Measurements from ENCODE around the gene WNT9B. TPM values are rescaled to one million over a fixed set of nuclear protein-coding genes. Genes with fewer than 3 reads are reported as not detected.
A peak's percentile ranks its signal among the peaks of the same experiment; 100 is the strongest.

Gene WNT9B
- total and polyA plus RNA-seq, 4 experiments from 2014 or later, result not detected

- Mint-ChIP-seq H3K4me1 (no peaks in the 10 kb centered on the region), H3K27me3 (peaks cover 5 to 17% of the 10 kb centered on the region in 2 donors), H3K36me3 (no peaks in the 10 kb centered on the region), H3K4me3 (no peak overlapping the region), H3K27ac (no peak overlapping the region), H3K9me3 (no peaks in the 10 kb centered on the region)
- no peaks in the 10 kb centered on the region for H3K9me3 ChIP-seq (ENCODE audit: control insufficient read depth in 1 of 2, low read length in 2 of 2)
- H3K4me1 ChIP-seq (ENCODE audit: insufficient read depth, low read length), result no peaks in the 10 kb centered on the region
- CTCF ChIA-PET (ENCODE audit: partially characterized antibody), result interaction anchor here (0.7 kb wide), 1 partner anchor 72 kb away, joined by 4 read pairs; no protein-coding TSS in a partner anchor
- no peaks in the 10 kb centered on the region for H3K36me3 ChIP-seq (ENCODE audit: insufficient read depth, low read length)
- H3K27me3 ChIP-seq (ENCODE audit: insufficient read depth, low read length), result no peaks in the 10 kb centered on the region
- DNase-seq, result no peak
- H3K4me3 ChIP-seq (ENCODE audit: low read length in 2 of 2), result no peak overlapping the region
- POLR2A ChIA-PET (ENCODE audit: partially characterized antibody), result no interaction called here
- intact Hi-C loops (cut with micrococcal nuclease), result no loop called here
- H3K27ac ChIP-seq (ENCODE audit: low read depth, low read length), result no peak overlapping the region
Observed at GRCh38 chr17:46869296-46869695, 17.9 kb downstream of the WNT9B start.

- Histone ChIP-seq H3K27me3 (ENCODE audit: insufficient read depth, low read length) (no peaks in the 10 kb centered on the region), H3K4me3 (ENCODE audit: low read length in 2 of 2) (no peak overlapping the region), H3K27ac (ENCODE audit: low read depth, low read length) (no peak overlapping the region), H3K36me3 (ENCODE audit: insufficient read depth, low read length) (no peaks in the 10 kb centered on the region), H3K4me1 (ENCODE audit: insufficient read depth, low read length) (no peaks in the 10 kb centered on the region), H3K9me3 (ENCODE audit: control insufficient read depth in 1 of 2, low read length in 2 of 2) (no peaks in the 10 kb centered on the region)
- DNase-seq, result no peak
- no peaks in the 10 kb centered on the region for H3K36me3 Mint-ChIP-seq
- no peaks in the 10 kb centered on the region for H3K9me3 Mint-ChIP-seq
- peaks cover 5 to 12% of the 10 kb centered on the region in 2 donors for H3K27me3 Mint-ChIP-seq
- intact Hi-C loops (cut with micrococcal nuclease), result no loop called here
- ChIA-PET POLR2A (ENCODE audit: partially characterized antibody) (no interaction called here), CTCF (ENCODE audit: partially characterized antibody) (interaction anchor here (0.7 kb wide), 1 partner anchor 71 kb away, joined by 4 read pairs; no protein-coding TSS in a partner anchor)
- H3K4me3 Mint-ChIP-seq, result no peak overlapping the region
- H3K4me1 Mint-ChIP-seq, result no peaks in the 10 kb centered on the region
- no peak overlapping the region for H3K27ac Mint-ChIP-seq
Observed at GRCh38 chr17:46869975-46870803, 18.8 kb downstream of the WNT9B start.

GRCh38 chr17:46872421-46872820, 21.0 kb downstream of the WNT9B start:
- intact Hi-C loops (cut with micrococcal nuclease), result no loop called here
- H3K4me3 Mint-ChIP-seq, result no peak overlapping the region
- Histone ChIP-seq H3K36me3 (ENCODE audit: insufficient read depth, low read length) (no peaks in the 10 kb centered on the region), H3K27ac (ENCODE audit: low read depth, low read length) (no peak overlapping the region), H3K9me3 (ENCODE audit: control insufficient read depth in 1 of 2, low read length in 2 of 2) (no peaks in the 10 kb centered on the region), H3K4me1 (ENCODE audit: insufficient read depth, low read length) (no peaks in the 10 kb centered on the region), H3K27me3 (ENCODE audit: insufficient read depth, low read length) (no peaks in the 10 kb centered on the region), H3K4me3 (ENCODE audit: low read length in 2 of 2) (no peak overlapping the region)
- H3K27ac Mint-ChIP-seq, result no peak overlapping the region
- peaks cover 0 to 2% of the 10 kb centered on the region in 2 donors for H3K27me3 Mint-ChIP-seq
- H3K4me1 Mint-ChIP-seq, result no peaks in the 10 kb centered on the region
- POLR2A ChIA-PET (ENCODE audit: partially characterized antibody), result no interaction called here
- DNase-seq, result no peak
- H3K36me3 Mint-ChIP-seq, result no peaks in the 10 kb centered on the region
- CTCF ChIA-PET (ENCODE audit: partially characterized antibody), result no interaction called here
- no peaks in the 10 kb centered on the region for H3K9me3 Mint-ChIP-seq

GRCh38 chr17:46873941-46874645, 22.7 kb downstream of the WNT9B start:
- Histone ChIP-seq H3K27me3 (ENCODE audit: insufficient read depth, low read length) (no peaks in the 10 kb centered on the region), H3K4me1 (ENCODE audit: insufficient read depth, low read length) (no peaks in the 10 kb centered on the region), H3K9me3 (ENCODE audit: control insufficient read depth in 1 of 2, low read length in 2 of 2) (no peaks in the 10 kb centered on the region), H3K36me3 (ENCODE audit: insufficient read depth, low read length) (no peaks in the 10 kb centered on the region), H3K4me3 (ENCODE audit: low read length in 2 of 2) (no peak overlapping the region), H3K27ac (ENCODE audit: low read depth, low read length) (no peak overlapping the region)
- Mint-ChIP-seq H3K27ac (no peak overlapping the region), H3K4me3 (no peak overlapping the region), H3K4me1 (no peaks in the 10 kb centered on the region), H3K27me3 (no peaks in the 10 kb centered on the region), H3K9me3 (no peaks in the 10 kb centered on the region), H3K36me3 (no peaks in the 10 kb centered on the region)
- ChIA-PET POLR2A (ENCODE audit: partially characterized antibody) (no interaction called here), CTCF (ENCODE audit: partially characterized antibody) (interaction anchor here (0.7 kb wide), 1 partner anchor 588 kb away, joined by 3 read pairs; no protein-coding TSS in a partner anchor)
- DNase-seq, result no peak
- intact Hi-C loops (cut with micrococcal nuclease), result no loop called here

- Histone ChIP-seq H3K4me1 (ENCODE audit: insufficient read depth, low read length) (no peaks in the 10 kb centered on the region), H3K27me3 (ENCODE audit: insufficient read depth, low read length) (no peaks in the 10 kb centered on the region), H3K4me3 (ENCODE audit: low read length in 2 of 2) (no peak overlapping the region), H3K27ac (ENCODE audit: low read depth, low read length) (no peak overlapping the region), H3K36me3 (ENCODE audit: insufficient read depth, low read length) (no peaks in the 10 kb centered on the region), H3K9me3 (ENCODE audit: control insufficient read depth in 1 of 2, low read length in 2 of 2) (no peaks in the 10 kb centered on the region)
- DNase-seq, result no peak
- intact Hi-C loops (cut with micrococcal nuclease), result no loop called here
- Mint-ChIP-seq H3K4me1 (no peaks in the 10 kb centered on the region), H3K27me3 (no peaks in the 10 kb centered on the region), H3K27ac (no peak overlapping the region), H3K36me3 (no peaks in the 10 kb centered on the region), H3K4me3 (no peak overlapping the region), H3K9me3 (no peaks in the 10 kb centered on the region)
- POLR2A ChIA-PET (ENCODE audit: partially characterized antibody), result no interaction called here
- CTCF ChIA-PET (ENCODE audit: partially characterized antibody), result no interaction called here
Observed at GRCh38 chr17:46874906-46875305, 23.5 kb downstream of the WNT9B start.

- POLR2A ChIA-PET (ENCODE audit: partially characterized antibody), result interaction anchor here (1.2 kb wide), 1 partner anchor 10 kb away, joined by 3 read pairs; no protein-coding TSS in a partner anchor
Observed at GRCh38 chr17:46875849-46876352, 24.5 kb downstream of the WNT9B start.

GRCh38 chr17:46876353-46876887, 25.0 kb downstream of the WNT9B start:
- no peak for DNase-seq

More at GRCh38 chr17:46875849-46876352, 24.5 kb downstream of the WNT9B start:
- Mint-ChIP-seq H3K4me1 (no peaks in the 10 kb centered on the region), H3K27me3 (no peaks in the 10 kb centered on the region), H3K9me3 (no peaks in the 10 kb centered on the region), H3K36me3 (no peaks in the 10 kb centered on the region), H3K27ac (peak overlapping the region in 1 of 7 donors; percentile 30), H3K4me3 (no peak overlapping the region)
- no peaks in the 10 kb centered on the region for H3K4me1 ChIP-seq (ENCODE audit: insufficient read depth, low read length)
- CTCF ChIA-PET (ENCODE audit: partially characterized antibody), result no interaction called here
- intact Hi-C loops (cut with micrococcal nuclease), result no loop called here
- no peak for DNase-seq
- no peak overlapping the region for H3K4me3 ChIP-seq (ENCODE audit: low read length in 2 of 2)
- no peaks in the 10 kb centered on the region for H3K27me3 ChIP-seq (ENCODE audit: insufficient read depth, low read length)
- no peaks in the 10 kb centered on the region for H3K9me3 ChIP-seq (ENCODE audit: control insufficient read depth in 1 of 2, low read length in 2 of 2)
- no peaks in the 10 kb centered on the region for H3K36me3 ChIP-seq (ENCODE audit: insufficient read depth, low read length)
- H3K27ac ChIP-seq (ENCODE audit: low read depth, low read length), result no peak overlapping the region

More at GRCh38 chr17:46876353-46876887, 25.0 kb downstream of the WNT9B start:
- Histone ChIP-seq H3K9me3 (ENCODE audit: control insufficient read depth in 1 of 2, low read length in 2 of 2) (no peaks in the 10 kb centered on the region), H3K27ac (ENCODE audit: low read depth, low read length) (no peak overlapping the region), H3K27me3 (ENCODE audit: insufficient read depth, low read length) (no peaks in the 10 kb centered on the region), H3K4me1 (ENCODE audit: insufficient read depth, low read length) (no peaks in the 10 kb centered on the region), H3K4me3 (ENCODE audit: low read length in 2 of 2) (no peak overlapping the region), H3K36me3 (ENCODE audit: insufficient read depth, low read length) (no peaks in the 10 kb centered on the region)
- H3K27ac Mint-ChIP-seq, result no peak overlapping the region
- ChIA-PET POLR2A (ENCODE audit: partially characterized antibody) (interaction anchor here (1.2 kb wide), 1 partner anchor 10 kb away, joined by 3 read pairs; no protein-coding TSS in a partner anchor), CTCF (ENCODE audit: partially characterized antibody) (no interaction called here)
- H3K27me3 Mint-ChIP-seq, result no peaks in the 10 kb centered on the region
- H3K36me3 Mint-ChIP-seq, result no peaks in the 10 kb centered on the region
- H3K4me3 Mint-ChIP-seq, result no peak overlapping the region
- intact Hi-C loops (cut with micrococcal nuclease), result no loop called here
- no peaks in the 10 kb centered on the region for H3K4me1 Mint-ChIP-seq
- no peaks in the 10 kb centered on the region for H3K9me3 Mint-ChIP-seq

All from CD4-positive, alpha-beta memory T cell (primary cell).